Prostate gland (tissue), 2 donors: ENCODE results near the gene DHX8. TPM values are rescaled to one million over a fixed set of nuclear protein-coding genes. Genes with fewer than 3 reads are reported as not detected.
"Not testable (repeated sequence)": the region's sequence is repeated elsewhere in the genome, so short reads cannot be mapped to it uniquely, and the experiment has no call there.

ENCODE experiments used
- DNase-seq: peaks from one replicate; pipeline ENCODE4 v3.0.0-alpha.2; 2019; ENCODE audit warnings: low spot score
- H3K27ac ChIP-seq, 2 donors: fragments of 200-600 bp; sonication (generic); 2 replicates each; pipeline ENCODE4 v1.5.1; 2017 to 2019
- H3K27me3 ChIP-seq: fragments of 200-600 bp; sonication (generic); replicated peaks from 2 replicates; pipeline ENCODE4 v1.5.1; 2019; ENCODE audit not compliant: insufficient read depth
- H3K36me3 ChIP-seq, 2 donors: fragments of 200-600 bp; sonication (generic); 1 replicate in 1 of 2; 2 replicates in 1 of 2; pipeline versions ENCODE4 v1.5.1 to v1.8.1; 2017 to 2019
- H3K4me1 ChIP-seq: fragments of 200-600 bp; sonication (generic); replicated peaks from 2 replicates; pipeline ENCODE4 v1.5.1; 2019
- H3K4me3 ChIP-seq, 2 donors: fragments of 200-600 bp; sonication (generic); 2 replicates each; pipeline ENCODE4 v1.5.1; 2017 to 2019
- H3K9me3 ChIP-seq: fragments of 200-600 bp; sonication (generic); 2 replicates; pipeline ENCODE4 v1.5.1; 2017
- CTCF ChIP-seq, 4 experiments: fragments of 200-600 bp in 2 of 4; fragments of 450-650 bp in 2 of 4; sonication (generic) in 2 of 4; IDR thresholded peaks; 1 replicate in 3 of 4; 2 replicates in 1 of 4; pipeline ENCODE4 v1.5.1; 2016 to 2019; ENCODE audit warnings: antibody characterized with exemption in 4 of 4, mild to moderate bottlenecking in 2 of 4, moderate library complexity in 2 of 4
- POLR2A ChIP-seq: fragments of 450-650 bp; IDR thresholded peaks from one replicate; pipeline ENCODE4 v1.6.1; 2016; ENCODE audit warnings: antibody characterized with exemption, mild to moderate bottlenecking
- POLR2AphosphoS5 ChIP-seq: sonication (generic); formaldehyde crosslinking; IDR thresholded peaks from one replicate; pipeline ENCODE4 v1.6.1; 2017; ENCODE audit warnings: antibody characterized with exemption
- WGBS: methylation state at CpG from one replicate; pipeline ENCODE4 v1.1.5; 2018; 5-methylcytosine and 5-hydroxymethylcytosine counted together
- intact Hi-C: fragments of 100-400 bp; cut with DNase I; formaldehyde crosslinking; loops from one replicate; pipeline ENCODE4 v1.14.2; 2022
- total RNA-seq, 2 donors: library from RNA; depleted of rRNA; stranded (reverse); fragments of >200 nt; gene quantifications; one replicate each; pipeline ENCODE4 v1.1.0, GENCODE V29; 2016

Gene DHX8
- total RNA-seq, 2 donors from 2014 or later: 35.7 to 52.9 TPM

DNA sequence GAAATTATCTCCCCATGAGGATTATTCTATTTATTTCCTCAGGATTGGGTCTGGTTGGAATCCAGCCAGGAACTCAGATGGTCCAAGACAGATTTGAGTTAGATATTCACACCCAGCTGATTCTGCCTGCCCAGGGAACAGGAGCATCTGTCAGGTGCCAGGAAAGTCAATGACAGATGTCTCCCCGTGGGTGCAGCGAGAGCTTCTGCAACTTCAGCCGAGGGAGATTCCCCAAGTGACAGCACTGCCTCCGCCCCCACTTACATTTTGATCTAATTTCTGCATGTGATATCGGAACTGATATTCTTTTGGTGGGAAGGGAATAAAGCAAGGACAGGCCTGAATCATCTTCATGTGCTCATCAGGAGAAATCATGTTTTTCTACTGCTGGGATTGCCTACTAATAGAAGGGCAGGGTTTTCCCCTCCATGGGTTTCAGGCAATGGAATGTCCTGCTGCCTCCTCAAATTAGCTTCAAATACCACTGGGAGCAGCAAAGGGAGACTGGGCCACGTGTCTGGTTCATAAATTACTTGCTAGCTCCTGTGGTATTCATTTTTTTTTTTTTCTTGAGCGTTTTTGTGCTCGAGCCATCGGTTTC, 15.7 kb upstream of the DHX8 start:
- intact Hi-C loops: no loop called here
- WGBS: 61% methylated on average over 9 of the region's 9 CpGs
- DNase-seq: no peak

GRCh38 chr17:43468691-43469139, 15.1 kb upstream of the DHX8 start:
- Histone ChIP-seq H3K4me1 (no peaks in the 10 kb centered on the region), H3K4me3 (no peak overlapping the region), H3K36me3 (no peaks in the 10 kb centered on the region), H3K27ac (no peak overlapping the region), H3K9me3 (no peaks in the 10 kb centered on the region), H3K27me3 (no peaks in the 10 kb centered on the region)
- intact Hi-C loops: no loop called here
- 84% methylated on average over 4 of the region's 4 CpGs for WGBS
- no peak for TF ChIP-seq CTCF (IDR thresholded peaks at IDR 0.05)
- no peak for TF ChIP-seq POLR2AphosphoS5
- no peak for DNase-seq

More for the DNA sequence above, 15.7 kb upstream of the DHX8 start:
- Histone ChIP-seq H3K4me1 (no peaks in the 10 kb centered on the region), H3K27ac (no peak overlapping the region), H3K27me3 (no peaks in the 10 kb centered on the region), H3K9me3 (no peaks in the 10 kb centered on the region), H3K36me3 (no peaks in the 10 kb centered on the region), H3K4me3 (no peak overlapping the region)
- TF ChIP-seq CTCF (IDR thresholded peaks at IDR 0.05) (no peak), POLR2AphosphoS5 (no peak), POLR2A (no peak)

DNA sequence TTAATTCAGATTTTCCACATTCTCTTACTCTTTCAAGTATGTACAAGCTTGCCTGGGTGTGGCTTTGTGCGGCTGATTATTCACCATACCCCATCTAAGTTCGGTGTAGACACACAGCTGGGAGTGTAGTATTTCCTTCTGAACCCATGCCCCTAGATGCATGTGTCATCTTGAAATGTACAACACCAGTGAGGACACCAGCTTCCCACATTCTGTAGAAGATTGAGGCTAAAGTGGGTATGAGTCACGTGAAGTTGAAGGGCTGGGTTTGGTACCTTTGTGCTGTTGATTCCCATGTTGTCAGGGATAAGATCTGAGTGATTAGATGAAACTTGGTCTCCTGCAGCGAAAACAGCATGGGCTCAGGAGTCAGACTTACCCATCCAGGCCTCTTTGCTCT, 14.6 kb upstream of the DHX8 start:
- no peak for TF ChIP-seq POLR2A
- no peak for TF ChIP-seq POLR2AphosphoS5
- TF ChIP-seq CTCF (IDR thresholded peaks at IDR 0.05): no peak
- intact Hi-C loops: no loop called here
- H3K4me1 ChIP-seq: no peaks in the 10 kb centered on the region

GRCh38 chr17:43471585-43472160, 12.1 kb upstream of the DHX8 start:
- H3K36me3 ChIP-seq: no peaks in the 10 kb centered on the region
- TF ChIP-seq POLR2AphosphoS5: no peak
- TF ChIP-seq CTCF (IDR thresholded peaks at IDR 0.05): no peak
- TF ChIP-seq POLR2A: no peak
- H3K9me3 ChIP-seq: no peaks in the 10 kb centered on the region
- WGBS: 70% methylated on average over 2 of the region's 2 CpGs
- no peaks in the 10 kb centered on the region for H3K27me3 ChIP-seq
- no peak for DNase-seq
- H3K4me1 ChIP-seq: no peaks in the 10 kb centered on the region
- H3K4me3 ChIP-seq: no peak overlapping the region
- H3K27ac ChIP-seq: no peak overlapping the region
- intact Hi-C loops: no loop called here

More for the DNA sequence above, 14.6 kb upstream of the DHX8 start:
- Histone ChIP-seq H3K36me3 (no peaks in the 10 kb centered on the region), H3K27me3 (no peaks in the 10 kb centered on the region), H3K4me3 (no peak overlapping the region), H3K9me3 (no peaks in the 10 kb centered on the region), H3K27ac (no peak overlapping the region)
- WGBS: 68% methylated on average over 4 of the region's 4 CpGs
- DNase-seq: no peak

GRCh38 chr17:43475494-43476089, 8.2 kb upstream of the DHX8 start:
- Histone ChIP-seq H3K27me3 (no peaks in the 10 kb centered on the region), H3K9me3 (no peaks in the 10 kb centered on the region), H3K27ac (no peak overlapping the region), H3K36me3 (no peaks in the 10 kb centered on the region), H3K4me3 (no peak overlapping the region), H3K4me1 (no peaks in the 10 kb centered on the region)
- WGBS: 89% methylated on average over 11 of the region's 11 CpGs
- DNase-seq: no peak
- TF ChIP-seq CTCF (IDR thresholded peaks at IDR 0.05) (no peak), POLR2A (no peak), POLR2AphosphoS5 (no peak)
- intact Hi-C loops: no loop called here

DNA sequence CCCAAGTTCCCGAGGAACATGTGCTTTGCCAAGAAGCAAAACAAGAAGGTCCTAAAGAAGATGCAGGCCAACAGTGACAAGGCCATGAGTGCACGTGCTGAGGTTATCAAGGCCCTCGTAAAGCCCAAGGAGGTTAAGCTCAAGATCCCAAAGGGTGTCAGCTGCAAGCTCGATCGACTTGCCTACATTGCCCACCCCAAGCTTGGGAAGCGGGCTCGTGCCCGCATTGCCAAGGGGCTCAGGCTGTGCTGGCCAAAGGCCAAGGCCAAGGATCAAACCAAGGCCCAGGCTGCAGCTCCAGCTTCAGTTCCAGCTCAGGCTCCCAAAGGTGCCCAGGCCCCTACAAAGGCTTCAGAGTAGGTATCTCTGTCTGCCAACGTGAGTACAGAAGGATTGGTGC, 7.5 kb upstream of the DHX8 start:
- DNase-seq, intact Hi-C loops, H3K4me3 ChIP-seq, H3K27me3 ChIP-seq, H3K27ac ChIP-seq, H3K36me3 ChIP-seq, H3K9me3 ChIP-seq, H3K4me1 ChIP-seq: not testable (repeated sequence)
- WGBS: 91% methylated on average over 9 of the region's 9 CpGs
